ENCODE data around the gene ALDH3A1.

The ALDH3A1 gene

GRCh38 chr17:19718613-19719354 is 29.3 kb downstream of the ALDH3A1 start:
- no peak for DNase-seq

GRCh38 chr17:19718041-19718612 is 30.0 kb downstream of the ALDH3A1 start:
- no peak for DNase-seq

GRCh38 chr17:19717411-19717908 is 30.6 kb downstream of the ALDH3A1 start:
- no peak for DNase-seq

- no peak for DNase-seq
Observed at GRCh38 chr17:19717031-19717360, 31.1 kb downstream of the ALDH3A1 start.

DNA sequence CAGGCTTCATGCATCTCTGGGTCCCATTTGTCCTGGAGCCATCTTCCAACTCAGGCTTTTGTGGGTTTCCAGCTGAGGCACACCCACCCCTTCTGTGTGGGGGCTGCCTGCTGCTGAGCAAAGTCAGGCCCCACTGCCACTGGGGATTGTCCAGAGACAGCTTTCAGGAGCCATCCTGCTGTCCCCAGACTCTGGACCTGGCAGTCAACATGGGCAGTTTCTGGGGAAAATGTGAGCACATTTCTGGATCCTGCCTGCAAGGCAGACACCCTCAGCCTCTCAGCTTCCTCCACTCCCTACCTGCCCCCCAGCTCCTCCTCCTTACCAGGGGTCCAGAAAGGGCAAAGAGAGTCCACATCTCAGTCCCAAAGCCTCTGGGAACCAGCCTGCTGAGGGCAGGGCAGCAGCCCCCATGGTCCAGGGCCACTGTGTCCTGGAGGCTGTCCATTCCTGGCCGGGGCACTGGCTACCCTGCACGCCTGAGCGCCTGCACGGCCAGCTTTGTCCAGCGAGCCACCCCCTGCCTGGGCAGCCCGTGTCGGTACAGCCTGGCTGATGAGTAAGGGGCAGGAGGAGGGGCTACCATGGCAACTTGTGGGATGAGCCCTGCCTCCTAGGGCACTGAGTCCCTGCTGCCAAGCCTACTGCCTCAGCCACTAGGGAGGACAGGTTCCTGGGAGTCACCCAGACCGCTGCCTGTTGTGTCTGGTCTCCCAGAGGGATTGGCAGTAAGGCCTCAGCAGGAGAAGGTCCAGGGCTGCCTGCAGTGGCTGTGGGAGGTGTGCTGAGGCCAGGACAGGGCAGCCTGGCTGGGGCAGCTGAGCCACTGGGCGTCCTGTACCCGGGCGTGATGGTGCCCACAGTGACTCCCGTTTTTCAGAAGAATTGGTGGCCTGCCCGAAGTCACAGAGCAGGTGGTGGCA is 31.7 kb downstream of the ALDH3A1 start, which contains the start of gene SLC47A2:
SLC47A2 (minus strand) TSS at position 477 of the 923 bp plus-strand sequence; CDS start at position 448, 29 bp downstream.
- DNase-seq: no peak

DNA sequence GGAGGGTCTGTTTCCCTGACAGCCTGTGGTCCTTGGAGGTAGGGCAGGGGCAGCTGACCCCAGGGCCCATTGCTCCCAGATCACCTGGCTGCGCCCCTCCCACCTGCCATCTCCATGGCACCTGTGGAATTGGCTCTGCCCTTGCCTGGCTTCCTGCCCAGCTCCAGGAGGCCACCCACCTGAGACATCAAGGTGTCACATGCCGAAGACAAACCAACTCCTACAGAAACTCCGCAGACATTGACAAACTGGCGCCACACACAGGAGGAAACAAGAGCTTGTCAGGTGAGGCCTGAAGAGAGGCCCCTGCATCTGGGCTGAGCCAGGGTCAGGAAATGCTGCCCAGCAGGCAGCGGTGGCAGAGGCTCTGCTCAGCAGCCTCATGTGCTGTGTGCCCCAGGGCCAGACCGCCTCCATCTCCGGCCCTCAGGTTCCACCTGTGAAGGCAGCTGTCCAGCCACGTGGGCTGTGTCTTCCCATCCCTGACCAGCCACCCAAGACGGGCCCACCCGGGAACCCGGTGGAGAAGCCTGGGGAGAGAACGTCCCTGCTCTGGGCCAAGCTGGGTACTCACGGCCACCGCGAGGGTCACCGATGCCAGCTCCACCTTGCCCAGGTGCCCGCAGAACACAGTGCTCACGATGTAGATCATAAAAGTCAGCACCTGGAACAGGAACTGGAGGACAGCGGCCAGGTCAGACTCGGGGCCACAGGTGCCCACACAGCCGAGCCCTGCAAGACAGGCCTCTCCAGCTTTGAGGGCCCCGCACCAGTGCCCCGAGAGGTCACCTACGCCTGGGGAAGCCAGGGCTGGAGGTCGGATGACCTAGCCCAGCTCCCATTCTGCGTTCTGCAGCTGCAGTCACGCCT is 33.3 kb downstream of the ALDH3A1 start:
- peak; percentile 31 for DNase-seq

- no peak for DNase-seq
Observed at GRCh38 chr17:19713901-19714361, 34.2 kb downstream of the ALDH3A1 start.

GRCh38 chr17:19713462-19713861 is 34.6 kb downstream of the ALDH3A1 start:
- no peak for DNase-seq

DNA sequence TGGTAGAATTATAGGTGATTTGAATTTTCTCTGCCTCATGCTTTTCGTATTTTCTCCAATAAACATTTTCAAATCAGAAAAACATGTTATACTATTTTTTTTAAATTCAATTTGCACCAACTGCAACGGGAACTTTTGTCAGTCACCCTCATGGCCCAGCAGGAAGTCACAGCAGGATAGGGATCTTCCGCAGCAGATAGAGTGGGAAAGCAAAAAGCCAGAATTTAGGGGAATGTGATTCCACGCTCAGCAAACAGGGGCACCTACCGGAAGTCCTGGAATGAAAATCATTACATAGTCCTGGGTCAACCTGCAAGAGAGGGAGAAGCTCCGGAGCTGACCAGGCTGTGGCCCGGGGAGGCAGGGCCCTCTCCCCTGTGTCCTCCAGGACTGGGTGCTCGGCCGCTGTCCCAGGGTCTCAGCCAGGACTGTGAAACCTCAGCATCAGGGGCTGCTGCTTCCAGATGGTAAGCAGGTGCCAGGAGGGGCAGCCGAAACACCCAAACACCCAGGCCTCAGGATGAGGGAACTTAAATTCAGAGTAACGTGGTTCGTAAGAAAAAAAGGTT is 35.6 kb downstream of the ALDH3A1 start:
- DNase-seq: no peak

DNA sequence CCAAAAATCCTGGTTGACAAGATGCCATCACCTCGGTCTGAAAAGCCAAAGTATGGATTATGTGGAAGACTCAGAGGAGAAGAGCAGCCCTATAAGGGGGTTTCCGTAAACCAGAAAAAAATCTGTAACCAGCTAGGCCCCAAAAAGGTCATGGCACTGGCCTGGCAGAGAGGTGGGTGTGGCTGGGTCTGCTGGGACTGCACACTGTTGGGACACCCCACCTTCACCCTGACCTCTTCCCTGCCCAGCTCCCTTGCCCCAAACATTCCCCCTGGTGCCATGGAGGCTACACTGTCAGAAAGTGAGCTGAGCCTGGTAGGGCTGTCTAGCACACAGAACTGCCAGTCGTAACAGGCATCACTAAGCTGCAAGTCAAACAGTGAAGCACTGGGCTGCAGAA is 38.3 kb downstream of the ALDH3A1 start:
- no peak for DNase-seq

- no peak for DNase-seq
Observed at GRCh38 chr17:19708431-19709175, 39.5 kb downstream of the ALDH3A1 start.

DNA sequence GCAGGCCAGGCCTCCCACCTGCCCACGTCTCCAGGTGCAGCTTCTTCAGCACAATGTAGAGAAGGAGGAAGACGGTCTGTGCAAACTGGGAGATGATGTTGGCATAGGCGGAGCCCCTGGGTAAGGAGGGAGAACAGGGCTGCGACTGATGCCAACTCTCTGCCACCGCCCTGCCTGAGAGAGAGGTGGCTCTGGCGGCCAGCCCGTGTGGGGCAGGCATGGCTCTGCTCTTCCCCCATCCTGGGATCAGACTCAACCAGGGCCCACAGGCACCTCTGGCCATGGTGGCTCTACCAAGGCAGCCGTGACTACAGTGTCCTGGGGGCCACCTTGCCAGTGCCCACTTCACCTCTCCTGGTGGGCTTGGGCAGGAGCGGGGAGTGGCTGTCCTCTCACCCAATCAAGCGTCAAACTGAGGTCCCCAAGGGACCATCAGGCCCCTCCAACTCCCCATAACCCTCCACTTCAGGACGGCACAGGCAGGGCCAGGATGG is 40.3 kb downstream of the ALDH3A1 start:
- peak; percentile 14 for DNase-seq

- DNase-seq: peak; percentile 69
Observed at GRCh38 chr17:19706791-19707727, 41.0 kb downstream of the ALDH3A1 start.

GRCh38 chr17:19705771-19706770 is 42.0 kb downstream of the ALDH3A1 start:
- DNase-seq: no peak

DNA sequence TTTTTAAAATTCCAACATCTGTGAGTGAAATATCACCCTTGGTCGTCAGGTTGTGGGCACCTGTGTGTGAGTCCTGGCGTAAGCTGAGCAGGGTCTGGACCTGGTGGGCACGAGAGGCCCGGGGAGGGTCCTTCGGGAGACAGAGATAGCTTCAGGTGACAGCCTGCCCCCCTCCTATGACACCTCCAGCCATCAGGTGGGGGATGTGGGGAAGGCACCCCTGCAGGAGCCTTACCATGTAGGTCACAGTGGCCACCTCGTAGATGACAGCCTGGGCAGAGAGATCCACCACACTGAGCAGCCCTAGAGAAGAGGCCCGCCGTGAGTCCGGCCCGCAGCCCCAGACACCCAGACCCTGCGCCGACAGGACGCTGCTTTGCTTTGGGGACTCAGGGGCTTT is 42.9 kb downstream of the ALDH3A1 start:
- no peak for DNase-seq

DNA sequence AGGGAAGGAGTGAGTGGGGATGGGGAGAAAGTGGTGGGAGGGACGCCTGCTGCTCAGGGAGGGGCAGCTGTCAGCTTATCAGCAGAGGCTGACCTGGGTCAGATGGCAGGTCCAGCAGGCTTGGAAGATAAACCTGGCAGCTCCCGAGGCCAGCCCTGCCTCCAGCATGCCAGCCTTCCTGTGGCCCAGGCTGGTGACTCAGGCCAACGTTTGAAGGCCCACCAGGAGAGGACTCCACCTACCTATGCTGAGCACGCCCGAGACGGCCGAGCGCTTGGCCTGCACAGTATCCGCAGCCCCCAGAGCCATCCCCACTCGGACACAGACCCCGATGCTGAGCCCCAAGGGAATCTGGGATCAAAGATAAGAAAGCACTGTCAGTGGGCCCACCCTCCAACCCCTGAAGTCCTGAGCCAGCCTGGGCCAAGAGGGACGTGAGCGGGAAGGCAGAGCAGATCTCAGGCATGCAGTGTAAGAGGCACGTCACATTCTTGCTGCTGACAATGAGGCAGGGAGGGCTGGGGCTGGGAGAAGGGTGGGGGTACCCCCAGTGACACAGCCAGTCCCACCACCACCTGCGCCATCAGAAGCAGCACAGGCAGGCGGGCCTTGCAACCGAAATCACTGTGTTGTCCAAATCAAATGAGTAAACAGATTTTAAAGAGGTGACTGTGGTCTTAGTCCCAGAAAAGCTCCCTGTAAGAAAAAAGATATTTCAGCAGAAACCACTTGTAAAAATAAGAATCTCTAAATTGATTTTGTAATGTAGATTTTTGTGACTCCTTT is 44.1 kb downstream of the ALDH3A1 start:
- no peak for DNase-seq

DNA sequence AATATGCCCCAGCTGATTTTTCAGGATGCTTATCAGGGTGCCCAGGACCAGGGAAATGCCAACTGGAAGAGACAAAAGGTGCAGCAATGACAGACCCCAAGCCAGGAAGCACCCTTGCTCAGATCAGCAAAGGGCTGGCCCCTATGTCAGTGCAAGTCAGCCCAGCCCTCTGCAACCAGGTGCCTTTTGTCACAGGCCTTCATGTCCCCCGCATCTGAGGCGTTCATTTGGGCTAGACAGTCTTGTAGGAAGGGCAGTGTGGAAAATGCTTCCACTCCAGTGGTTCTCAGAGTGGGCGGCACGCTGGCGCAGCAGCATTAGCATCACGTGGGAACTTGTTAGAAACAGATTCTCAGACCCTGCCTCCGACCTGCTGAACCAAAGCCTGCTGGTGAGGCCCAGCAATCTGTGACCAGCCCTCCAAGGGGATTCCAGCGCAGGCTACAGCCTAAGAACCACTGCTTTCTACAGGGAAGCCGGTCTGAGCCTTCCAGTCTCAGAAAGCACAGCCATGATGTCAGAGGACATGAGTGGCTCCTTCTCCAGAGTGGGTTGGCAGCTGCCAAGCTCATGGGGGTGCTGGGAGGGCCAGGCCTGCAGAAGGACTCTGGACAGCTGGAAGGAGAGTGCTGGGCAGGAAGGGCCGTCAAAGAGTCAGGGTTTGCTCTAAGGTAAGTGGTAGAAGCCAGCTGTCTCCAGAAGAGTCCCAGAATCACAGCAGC is 44.8 kb downstream of the ALDH3A1 start:
- DNase-seq: no peak
